Ecto neural progenitor cell (in vitro differentiated cells): ENCODE results near the gene LARP1B.
"Not testable (repeated sequence)": the region's sequence is repeated elsewhere in the genome, so short reads cannot be mapped to it uniquely, and the experiment has no call there.

Experiments
- DNase-seq: peaks from one replicate; pipeline ENCODE4 v3.0.0-alpha.2; 2018; ENCODE audit warnings: low spot score

Gene LARP1B

DNA sequence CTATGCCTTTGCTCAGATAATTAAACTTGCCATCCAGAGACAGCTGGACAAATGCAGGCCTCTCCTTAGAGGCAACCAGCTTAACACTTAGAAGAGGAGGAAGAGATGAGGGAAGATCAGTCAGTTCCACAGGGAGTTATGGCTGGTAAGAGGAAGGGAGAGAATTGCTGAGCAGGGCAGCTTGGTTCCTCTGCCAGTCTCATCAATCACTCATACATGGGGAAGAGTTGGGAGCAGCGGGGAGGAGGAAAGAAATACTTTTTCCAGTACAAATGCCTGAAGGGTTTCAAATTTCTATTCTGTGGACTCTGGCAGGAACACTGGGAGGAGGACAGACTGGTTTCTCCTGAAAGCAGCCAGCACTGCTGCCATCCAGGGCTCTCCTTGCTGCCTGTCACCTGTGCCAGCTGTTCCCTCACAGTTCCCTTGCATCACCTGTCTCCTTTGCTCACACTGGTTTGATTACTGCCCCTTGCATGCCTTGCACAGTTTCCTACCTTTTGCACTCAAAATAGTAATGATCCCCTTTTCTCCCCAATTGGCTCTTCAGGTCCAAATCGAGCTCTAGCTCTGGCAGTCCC lies 167.0 kb downstream of the LARP1B start:
- no peak for DNase-seq

DNA sequence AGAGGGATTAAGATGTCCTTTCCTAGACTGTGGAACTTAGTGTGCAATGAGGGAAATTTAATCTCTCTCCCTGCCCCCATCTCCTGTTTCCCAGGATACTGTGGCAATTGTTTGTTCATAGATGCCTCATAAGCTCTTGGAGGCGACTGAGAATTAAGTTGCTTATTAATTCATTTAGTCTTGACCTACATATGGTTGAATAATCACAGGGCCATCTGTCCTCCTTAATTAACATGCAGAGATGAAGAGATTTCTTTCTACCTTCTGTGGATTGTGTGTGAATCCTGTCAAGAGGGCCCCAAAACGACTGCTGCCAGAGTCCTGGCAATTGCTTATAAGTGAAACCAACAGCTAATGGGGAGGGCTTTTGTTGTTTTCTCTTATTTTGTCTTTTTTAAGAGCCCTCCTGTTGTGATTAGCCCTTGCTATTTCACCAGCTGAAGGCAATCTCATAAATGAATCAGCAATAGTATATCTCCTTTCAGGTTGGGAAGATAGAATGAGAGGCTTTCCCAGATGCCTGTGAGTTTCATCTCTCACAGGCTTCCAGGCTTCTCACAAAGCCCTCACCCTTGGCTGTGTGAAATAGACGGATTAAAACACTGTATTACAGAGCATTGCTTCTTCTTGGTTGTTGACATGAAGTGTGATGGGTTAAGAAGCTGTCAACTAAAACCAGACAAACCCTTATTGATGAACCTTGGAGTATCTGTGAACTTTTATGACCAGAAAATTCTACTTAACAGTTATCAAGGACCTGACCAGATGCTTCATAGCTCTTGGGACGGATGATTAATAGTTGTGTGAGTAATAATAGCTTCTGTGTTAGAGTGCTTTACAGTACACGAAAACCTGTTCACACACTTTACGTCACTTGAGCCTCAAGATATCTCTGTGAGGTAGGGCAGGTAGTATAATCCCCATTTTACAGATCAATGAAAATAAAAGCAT lies 168.0 kb downstream of the LARP1B start:
- DNase-seq, result no peak

DNA sequence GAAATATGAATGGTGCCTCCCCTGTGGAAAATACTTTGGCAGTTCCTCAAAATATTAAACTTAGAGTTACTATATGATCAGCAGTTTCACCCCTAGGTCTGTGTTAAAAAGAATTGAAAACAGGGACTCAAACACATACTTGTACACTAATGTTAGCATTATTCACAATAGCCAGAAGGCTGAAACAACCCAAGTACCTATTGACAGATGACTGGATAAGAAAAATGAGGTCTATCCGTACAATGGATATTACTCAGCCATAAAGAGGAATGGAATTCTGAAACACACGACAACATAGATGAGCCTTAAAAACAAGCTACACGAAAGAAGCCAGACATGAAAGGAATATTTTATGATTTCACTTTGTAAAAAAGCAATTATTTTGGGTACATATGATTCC lies 171.6 kb downstream of the LARP1B start:
- no peak for DNase-seq

DNA sequence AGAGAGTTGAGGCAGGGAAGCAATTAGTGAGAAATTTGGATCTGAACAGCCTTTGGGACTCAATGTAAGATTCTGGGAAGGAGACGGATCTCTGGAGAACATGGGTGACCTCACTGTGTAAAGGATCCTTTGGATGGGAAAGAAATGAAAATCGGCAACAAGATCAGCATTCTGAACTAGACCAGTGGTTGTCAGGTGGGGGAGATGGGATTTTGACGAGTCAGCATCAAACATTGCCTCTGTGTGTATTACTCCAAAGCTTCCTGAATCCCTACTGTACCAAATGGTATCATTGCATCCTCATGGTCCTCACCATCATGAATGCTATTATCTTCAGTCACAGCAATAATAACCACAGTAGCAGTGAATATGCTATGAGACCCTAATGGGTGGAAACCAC lies 173.7 kb downstream of the LARP1B start:
- DNase-seq, result no peak

DNA sequence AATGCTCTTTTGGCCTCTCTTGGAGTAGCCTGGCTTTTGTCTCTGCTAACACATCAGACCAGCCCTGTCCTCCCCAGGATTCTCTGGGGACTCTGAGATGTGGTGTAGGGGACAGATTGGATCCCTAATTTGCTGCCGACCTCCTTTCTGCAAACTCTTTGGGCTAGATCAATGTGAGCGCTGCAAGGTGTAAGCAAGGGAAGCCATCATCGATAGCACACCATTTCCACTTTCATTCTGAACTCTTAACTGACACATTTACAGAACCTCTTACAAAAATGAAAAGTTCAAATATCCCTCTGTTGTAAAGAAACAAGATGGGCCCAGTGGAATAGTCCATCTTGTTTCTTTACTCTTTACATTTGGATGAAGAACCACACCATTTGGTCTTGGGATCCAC lies 179.9 kb downstream of the LARP1B start:
- no peak for DNase-seq

DNA sequence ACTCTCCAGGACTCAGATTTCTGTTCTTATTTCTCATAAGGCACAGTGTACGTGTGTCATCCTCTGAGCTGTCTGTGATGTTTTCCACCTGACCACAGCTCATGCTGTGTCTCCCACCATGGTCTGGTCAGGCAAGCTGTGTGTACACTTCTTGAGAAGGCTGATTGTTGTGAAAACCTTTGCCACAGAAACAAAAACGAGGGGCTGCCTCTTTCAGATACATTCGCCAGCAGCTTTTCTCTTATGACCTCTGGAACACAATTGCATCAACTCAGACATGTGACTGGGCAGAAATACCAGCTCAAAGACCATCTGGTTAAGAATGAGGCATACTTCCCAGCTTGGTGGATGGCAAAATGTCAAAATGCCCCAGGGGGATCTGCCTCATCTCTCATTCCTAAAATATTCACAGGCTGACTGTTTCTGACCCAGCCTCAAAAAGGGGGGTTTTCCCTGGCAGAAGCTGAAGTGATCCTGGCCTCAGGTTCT lies 180.4 kb downstream of the LARP1B start:
- DNase-seq, result no peak

DNA sequence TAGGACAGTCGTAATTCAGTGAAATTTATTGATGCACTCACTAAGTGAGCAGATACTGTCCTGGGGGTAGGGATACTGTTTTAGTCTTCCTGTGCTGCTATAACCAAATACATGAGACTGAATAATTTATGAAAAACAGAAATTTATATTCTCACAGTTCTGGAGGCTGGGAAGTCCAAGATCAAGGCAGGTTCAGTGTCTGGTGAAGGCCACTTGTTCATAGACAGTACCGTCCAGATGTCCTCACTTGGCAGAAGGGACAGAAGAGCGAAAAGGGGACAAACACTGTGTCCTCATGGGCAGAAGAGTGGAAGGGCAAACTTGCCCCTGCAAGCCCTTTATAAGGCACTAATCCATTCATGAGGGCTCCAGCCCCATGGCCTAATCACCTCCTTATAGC lies 180.9 kb downstream of the LARP1B start:
- DNase-seq, result no peak

DNA sequence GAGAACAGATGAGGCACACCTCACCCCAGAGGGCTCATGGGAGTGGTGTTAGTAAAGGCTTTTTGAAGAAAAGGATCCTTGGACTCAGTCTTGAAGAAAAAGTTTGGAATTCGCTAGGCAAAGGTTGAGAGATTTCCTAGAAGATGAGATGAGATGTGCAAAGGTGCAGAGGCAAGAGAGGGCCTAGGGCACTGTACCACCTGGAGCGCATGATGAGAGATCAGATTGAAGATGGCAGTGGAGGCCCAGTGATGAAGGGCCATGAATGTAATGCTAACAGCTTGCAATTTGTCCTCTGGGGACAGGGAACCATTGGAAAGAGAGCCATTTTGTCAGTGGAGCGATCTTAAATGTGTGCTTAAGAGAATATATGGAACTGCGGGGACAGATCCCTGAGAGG lies 181.5 kb downstream of the LARP1B start:
- DNase-seq, result no peak

DNA sequence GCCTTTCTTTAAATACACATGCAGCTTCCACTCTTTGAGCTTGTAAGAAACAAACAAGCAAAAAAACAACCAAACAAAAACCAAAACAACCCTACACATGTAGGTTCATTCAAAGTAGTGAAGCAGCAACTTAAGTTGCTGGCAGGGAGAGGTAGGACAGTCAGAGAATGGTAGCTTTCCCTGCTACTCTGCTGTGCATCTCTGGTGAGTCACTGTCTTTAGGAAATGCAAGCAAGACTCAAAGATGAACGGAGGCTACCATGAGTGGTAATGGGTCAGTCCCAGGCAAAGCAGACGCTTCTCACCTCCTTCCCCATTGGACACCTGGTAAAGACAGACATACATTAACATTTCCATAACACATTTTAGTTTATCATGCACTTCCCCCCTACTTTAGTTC lies 183.3 kb downstream of the LARP1B start:
- DNase-seq, result no peak

DNA sequence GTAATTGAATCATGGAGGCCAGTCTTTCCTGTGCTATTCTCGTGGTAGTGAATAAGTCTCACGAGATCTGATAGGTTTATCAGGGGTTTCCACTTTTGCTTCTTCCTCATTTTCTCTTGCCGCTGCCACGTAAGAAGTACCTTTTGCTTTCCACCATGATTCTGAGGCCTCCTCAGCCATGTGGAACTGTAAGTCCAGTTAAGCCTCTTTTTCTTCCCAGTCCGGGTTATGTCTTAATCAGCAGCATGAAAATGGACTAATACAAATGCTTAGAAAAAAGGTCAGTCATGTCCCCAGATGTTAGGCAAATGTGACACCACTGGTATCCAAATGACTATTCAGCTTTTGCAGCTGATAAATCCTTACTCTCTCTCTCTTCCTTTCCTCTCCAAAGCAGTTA lies 184.3 kb downstream of the LARP1B start:
- DNase-seq, result not testable (repeated sequence)

DNA sequence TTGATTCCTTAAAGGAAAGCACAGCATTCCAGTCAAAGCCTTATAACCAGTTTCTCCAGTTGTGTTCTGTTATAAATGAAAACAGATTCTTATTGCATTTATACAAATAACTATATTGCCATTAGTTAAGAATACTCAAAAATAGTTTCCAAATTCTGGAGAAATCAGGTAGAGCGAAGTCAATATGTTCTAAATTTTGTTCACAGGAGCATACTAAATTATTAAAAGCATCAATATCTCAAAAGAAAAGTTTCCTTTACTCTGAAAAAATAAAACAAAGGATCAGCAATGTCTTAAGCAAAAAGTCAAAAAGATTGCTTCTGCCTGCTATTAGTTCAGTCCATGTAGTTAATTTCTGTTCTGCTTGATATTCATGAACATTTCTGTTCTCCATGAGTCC lies 186.8 kb downstream of the LARP1B start:
- no peak for DNase-seq

DNA sequence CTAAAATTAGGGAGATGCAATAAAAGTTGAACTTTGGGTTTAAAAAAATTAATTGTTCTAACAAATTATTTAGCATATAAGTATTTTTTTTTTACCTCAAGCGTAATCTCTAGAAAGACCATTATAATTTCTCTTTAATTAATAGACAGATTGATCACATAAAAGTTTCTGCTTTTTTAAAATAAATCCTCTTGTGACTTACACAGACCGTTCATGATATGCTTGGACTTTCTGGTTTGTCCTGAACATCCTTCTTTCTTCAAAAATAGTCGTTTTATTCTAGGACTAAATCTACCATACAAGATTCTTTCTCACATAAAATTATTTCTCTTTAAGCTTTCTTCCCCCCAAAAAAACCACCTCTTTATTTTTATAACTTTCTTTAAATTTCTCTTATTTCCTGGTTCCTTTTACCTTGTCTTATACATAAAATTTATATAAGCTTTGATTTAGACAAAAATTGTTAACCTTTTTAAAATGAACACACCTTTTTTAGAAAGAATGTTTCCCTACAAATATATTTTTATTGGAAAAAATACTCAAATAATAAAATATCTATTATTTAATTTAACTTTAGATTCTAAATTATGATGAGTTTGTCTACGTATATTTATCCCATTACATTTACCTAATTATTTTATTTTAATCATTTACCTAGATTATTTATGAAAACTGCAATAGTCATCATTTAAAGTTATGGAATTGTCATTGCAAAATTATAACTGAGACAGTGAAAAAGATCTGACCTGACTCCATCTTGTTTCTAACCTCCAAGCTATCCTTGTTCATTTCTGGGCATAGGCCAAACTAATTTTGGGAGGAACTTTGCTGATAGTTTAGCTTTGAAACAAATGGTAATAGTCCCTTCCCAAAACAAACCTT lies 188.9 kb downstream of the LARP1B start:
- DNase-seq, result no peak

DNA sequence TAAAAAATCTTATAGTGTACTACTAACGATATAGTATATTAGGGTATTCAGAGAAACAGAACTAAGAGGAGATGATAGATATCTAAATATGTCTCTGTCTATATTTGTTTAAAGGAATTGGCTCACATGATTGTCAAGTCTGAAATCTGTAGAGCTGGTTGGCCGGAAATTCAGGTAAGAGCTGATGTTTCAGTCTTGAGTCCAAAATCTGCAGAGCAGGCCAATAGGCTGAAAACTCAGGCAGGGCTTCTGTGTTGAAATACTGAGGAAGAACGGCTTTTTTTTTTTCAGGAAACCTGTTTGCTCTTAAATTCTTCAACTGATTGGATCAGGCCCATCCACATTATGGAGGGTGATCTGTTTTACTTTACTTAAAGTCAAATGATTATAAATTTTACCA lies 194.8 kb downstream of the LARP1B start:
- no peak for DNase-seq

DNA sequence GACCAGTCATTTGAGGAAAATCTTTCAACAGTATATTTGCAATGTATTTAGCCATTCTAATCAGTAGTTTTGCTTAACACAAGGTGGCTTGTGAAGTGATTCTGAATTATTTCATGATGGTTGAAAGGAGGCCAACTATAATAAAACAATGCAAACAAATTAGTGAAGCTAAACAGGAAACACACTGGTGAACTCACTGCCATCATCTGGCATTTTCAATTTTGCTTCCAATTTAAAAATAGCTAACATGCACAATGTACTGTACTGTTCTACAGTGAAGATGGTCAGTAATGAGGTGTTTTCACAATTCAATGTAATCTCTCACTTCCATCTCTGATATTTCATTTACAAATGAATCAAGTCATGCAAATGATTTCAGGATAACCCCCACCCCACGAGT lies 195.4 kb downstream of the LARP1B start:
- DNase-seq, result no peak

DNA sequence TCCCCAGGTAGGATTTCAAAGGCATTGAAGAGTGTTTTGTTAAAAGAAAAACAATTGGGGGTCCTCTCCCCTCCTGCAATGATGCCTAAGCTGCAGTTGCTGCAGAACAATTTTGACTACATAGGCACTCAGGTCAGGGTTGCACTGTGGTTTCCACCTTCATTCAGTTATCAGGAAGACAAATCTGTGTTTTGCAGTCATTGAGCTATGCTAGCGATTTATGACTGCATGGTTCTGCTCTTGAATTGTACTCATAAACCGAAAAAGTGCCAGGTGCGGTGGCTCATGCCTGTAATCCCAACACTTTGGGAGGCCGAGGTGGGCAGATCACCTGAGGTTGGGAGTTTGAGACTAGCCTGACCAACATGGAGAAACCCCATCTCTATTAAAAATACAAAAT lies 197.1 kb downstream of the LARP1B start:
- DNase-seq, result not testable (repeated sequence)

DNA sequence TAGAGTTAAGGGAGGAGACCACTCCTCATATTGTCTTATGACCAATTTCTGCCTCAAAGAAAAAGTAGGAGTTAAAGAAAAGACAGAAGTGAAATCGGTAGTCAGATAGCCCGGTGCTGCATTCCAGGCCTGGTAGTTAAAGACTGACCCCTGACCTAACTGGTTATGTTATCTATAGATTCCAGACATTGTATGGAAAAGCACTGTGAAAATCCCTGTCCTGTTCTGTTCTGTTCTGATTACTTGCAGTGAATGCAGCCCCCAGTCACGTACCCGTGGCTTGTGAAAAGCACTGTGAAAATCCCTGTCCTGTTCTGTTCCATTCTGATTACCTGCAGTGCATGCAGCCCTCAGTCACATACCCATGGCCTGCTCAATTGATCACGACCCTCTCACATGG lies 198.8 kb downstream of the LARP1B start:
- DNase-seq, result not testable (repeated sequence)
